Immature natural killer cell (primary cell): ENCODE results near the gene PKIB. TPM values are rescaled to one million over a fixed set of nuclear protein-coding genes. Genes with fewer than 3 reads are reported as not detected.
"Not testable (repeated sequence)": the region's sequence is repeated elsewhere in the genome, so short reads cannot be mapped to it uniquely, and the experiment has no call there.

Experiments used
- DNase-seq, 3 donors: peaks; one replicate each; pipeline ENCODE4 v3.0.0; 2022; ENCODE audit warnings: mixed read lengths in 1 of 3
- H3K27ac Mint-ChIP-seq, 6 donors: one replicate each; pipeline ENCODE4 v1.8.0; 2020; ENCODE audit warnings: mixed read lengths in 6 of 6, mild to moderate bottlenecking in 5 of 6, inconsistent platforms in 4 of 6, moderate library complexity in 3 of 6
- H3K27me3 Mint-ChIP-seq, 3 donors: one replicate each; pipeline ENCODE4 v1.8.0; 2020 to 2021; ENCODE audit warnings: low read depth in 3 of 3, mild to moderate bottlenecking in 3 of 3, mixed read lengths in 3 of 3, moderate library complexity in 3 of 3, inconsistent platforms in 1 of 3
- H3K36me3 Mint-ChIP-seq, 3 donors: one replicate each; pipeline ENCODE4 v1.8.0; 2020; ENCODE audit warnings: mixed read lengths in 3 of 3, inconsistent platforms in 2 of 3, mild to moderate bottlenecking in 2 of 3
- H3K4me1 Mint-ChIP-seq, 2 donors: one replicate each; pipeline ENCODE4 v1.8.0; 2020; ENCODE audit warnings: inconsistent platforms in 2 of 2, mild to moderate bottlenecking in 2 of 2, mixed read lengths in 2 of 2, moderate library complexity in 1 of 2
- H3K4me3 Mint-ChIP-seq, 5 donors: one replicate each; pipeline ENCODE4 v1.8.0; 2020; ENCODE audit warnings: mild to moderate bottlenecking in 5 of 5, mixed read lengths in 5 of 5, inconsistent platforms in 3 of 5, moderate library complexity in 3 of 5
- H3K9me3 Mint-ChIP-seq, 6 donors: one replicate each; pipeline ENCODE4 v1.8.0; 2020; ENCODE audit warnings: mild to moderate bottlenecking in 6 of 6, mixed read lengths in 6 of 6, inconsistent platforms in 4 of 6, moderate library complexity in 3 of 6
- polyA plus RNA-seq, 3 donors: library from polyadenylated mRNA; unstranded; fragments of 300-500 nt; fragmentation: Illumina TruSeq; gene quantifications; one replicate each; pipeline ENCODE4 v1.2.3, GENCODE V29; 2021

Gene PKIB
- polyA plus RNA-seq, 3 donors from 2014 or later = 2.1 to 5.0 TPM; not detected in 1

DNA sequence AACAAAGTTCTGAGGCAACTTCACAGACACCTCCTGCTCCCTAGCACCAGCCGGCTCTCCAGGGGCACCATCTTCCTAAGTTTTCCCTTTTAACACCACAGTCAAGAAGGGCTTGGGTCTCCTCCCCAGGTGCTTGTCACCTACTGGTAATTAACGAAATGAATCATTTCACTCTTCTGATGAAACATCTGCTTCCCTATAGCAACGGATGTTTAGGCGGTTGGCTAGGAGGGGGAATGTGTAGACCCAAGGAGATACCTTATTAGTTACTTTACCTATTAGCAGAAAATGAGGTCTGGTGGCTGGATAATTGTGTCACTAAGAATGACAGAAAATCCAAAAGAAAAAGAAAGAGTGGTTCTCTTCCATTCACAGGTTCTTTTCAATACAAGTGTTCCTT is 123.1 kb downstream of the PKIB start:
- Mint-ChIP-seq H3K36me3 (no peaks in the 10 kb centered on the region), H3K4me3 (no peak overlapping the region), H3K4me1 (no peaks in the 10 kb centered on the region), H3K27me3 (peaks cover 0 to 7% (median 2%) of the 10 kb centered on the region in 3 donors), H3K9me3 (no peaks in the 10 kb centered on the region), H3K27ac (no peak overlapping the region)
- no peak for DNase-seq

DNA sequence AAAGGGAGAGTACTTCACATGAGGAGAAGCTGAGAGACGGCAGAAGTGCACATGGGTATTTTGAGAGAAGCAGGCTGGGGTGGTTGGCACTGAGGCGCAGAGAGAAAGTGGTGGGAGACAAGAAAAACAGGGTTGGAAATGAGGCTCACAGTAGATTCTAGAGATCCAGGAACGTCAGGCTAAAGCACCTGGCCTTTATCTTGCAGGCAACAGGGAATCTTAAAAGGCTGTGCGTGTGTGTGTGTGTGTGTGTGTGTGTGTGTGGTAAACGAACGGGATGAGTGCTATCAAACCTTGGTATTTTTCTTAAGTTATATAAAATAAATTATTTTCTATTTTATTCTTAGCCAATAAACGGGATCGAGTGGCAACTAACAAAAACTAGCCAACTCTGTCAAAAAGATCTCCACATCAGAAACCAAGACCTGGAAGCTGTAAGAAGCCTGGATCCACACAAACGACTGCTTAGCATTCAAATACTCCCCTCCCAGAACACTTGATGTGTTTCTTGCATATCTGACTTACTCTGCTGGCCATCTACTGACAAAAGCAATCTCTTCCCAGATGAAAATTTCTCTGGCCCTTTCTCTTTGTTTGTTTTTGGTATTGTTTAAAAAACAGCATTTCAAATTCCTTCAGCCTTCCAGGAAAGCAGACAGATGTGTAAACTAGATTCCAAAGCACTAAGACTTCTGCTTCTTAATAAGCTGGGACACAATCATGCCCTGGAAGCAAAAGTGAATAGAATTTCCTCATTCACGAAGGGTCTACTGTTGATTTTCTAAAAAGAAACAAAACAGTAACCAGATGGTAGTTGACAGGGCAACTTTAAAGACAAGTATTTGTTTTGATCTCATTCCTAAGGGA is 124.6 kb downstream of the PKIB start:
- no peak for DNase-seq
- Mint-ChIP-seq H3K27ac (no peak overlapping the region), H3K4me1 (no peaks in the 10 kb centered on the region), H3K4me3 (no peak overlapping the region), H3K9me3 (no peaks in the 10 kb centered on the region), H3K27me3 (peaks cover 0 to 7% (median 2%) of the 10 kb centered on the region in 3 donors), H3K36me3 (no peaks in the 10 kb centered on the region)

- H3K36me3 Mint-ChIP-seq = no peaks in the 10 kb centered on the region
- peaks cover 0 to 7% (median 2%) of the 10 kb centered on the region in 3 donors for H3K27me3 Mint-ChIP-seq
- no peaks in the 10 kb centered on the region for H3K4me1 Mint-ChIP-seq
- no peaks in the 10 kb centered on the region for H3K9me3 Mint-ChIP-seq
- DNase-seq = no peak
- H3K27ac Mint-ChIP-seq = no peak overlapping the region
- no peak overlapping the region for H3K4me3 Mint-ChIP-seq
Measured at GRCh38 chr6:122735582-122735981, 125.4 kb downstream of the PKIB start.

GRCh38 chr6:122736163-122736562 is 126.0 kb downstream of the PKIB start:
- DNase-seq = no peak
- no peak overlapping the region for H3K27ac Mint-ChIP-seq
- H3K4me3 Mint-ChIP-seq = no peak overlapping the region
- H3K9me3 Mint-ChIP-seq = no peaks in the 10 kb centered on the region
- no peaks in the 10 kb centered on the region for H3K4me1 Mint-ChIP-seq
- peaks cover 0 to 7% (median 2%) of the 10 kb centered on the region in 3 donors for H3K27me3 Mint-ChIP-seq
- no peaks in the 10 kb centered on the region for H3K36me3 Mint-ChIP-seq

- Mint-ChIP-seq H3K9me3 (no peaks in the 10 kb centered on the region), H3K27me3 (peaks cover 0 to 7% (median 2%) of the 10 kb centered on the region in 3 donors), H3K36me3 (no peaks in the 10 kb centered on the region), H3K27ac (no peak overlapping the region), H3K4me3 (no peak overlapping the region), H3K4me1 (no peaks in the 10 kb centered on the region)
- no peak for DNase-seq
Measured at GRCh38 chr6:122736616-122737015, 126.4 kb downstream of the PKIB start.

DNA sequence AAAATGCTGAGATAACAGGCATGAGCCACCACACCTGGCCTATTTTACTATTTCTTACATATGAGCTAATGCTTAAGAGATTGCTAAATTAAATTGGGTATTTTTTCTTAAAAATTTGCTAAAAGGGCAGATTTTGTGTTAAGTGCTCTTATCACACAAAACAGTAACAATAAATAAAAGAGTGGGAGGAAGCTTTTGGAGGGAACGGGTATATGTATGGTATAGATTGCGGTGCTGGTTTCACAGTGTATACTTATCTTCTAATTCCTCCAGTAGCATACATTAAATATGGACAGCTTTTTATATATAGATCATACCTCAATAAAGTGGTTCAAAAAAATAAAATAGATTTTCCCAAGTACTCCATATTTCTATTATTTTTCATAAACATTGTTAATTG is 129.9 kb downstream of the PKIB start:
- DNase-seq = no peak
- no peaks in the 10 kb centered on the region for H3K36me3 Mint-ChIP-seq

GRCh38 chr6:122740936-122741335 is 130.7 kb downstream of the PKIB start:
- H3K9me3 Mint-ChIP-seq = peaks cover 0 to 1% (median 0%) of the 10 kb centered on the region in 6 donors
- no peaks in the 10 kb centered on the region for H3K4me1 Mint-ChIP-seq
- H3K36me3 Mint-ChIP-seq = no peaks in the 10 kb centered on the region
- H3K27ac Mint-ChIP-seq = no peak overlapping the region
- H3K27me3 Mint-ChIP-seq = no peaks in the 10 kb centered on the region
- H3K4me3 Mint-ChIP-seq = no peak overlapping the region
- DNase-seq = no peak

More for the DNA sequence above, 129.9 kb downstream of the PKIB start:
- no peaks in the 10 kb centered on the region for H3K4me1 Mint-ChIP-seq
- peaks cover 0 to 1% (median 0%) of the 10 kb centered on the region in 6 donors for H3K9me3 Mint-ChIP-seq
- no peak overlapping the region for H3K4me3 Mint-ChIP-seq
- H3K27me3 Mint-ChIP-seq = peaks cover 0 to 2% (median 0%) of the 10 kb centered on the region in 3 donors
- H3K27ac Mint-ChIP-seq = no peak overlapping the region

- H3K4me1 Mint-ChIP-seq = peaks cover 12 to 14% of the 10 kb centered on the region in 2 donors
- DNase-seq, H3K27ac Mint-ChIP-seq, H3K27me3 Mint-ChIP-seq, H3K36me3 Mint-ChIP-seq, H3K9me3 Mint-ChIP-seq, H3K4me3 Mint-ChIP-seq: not testable (repeated sequence)
Measured at GRCh38 chr6:122744247-122744646, 134.0 kb downstream of the PKIB start.

DNA sequence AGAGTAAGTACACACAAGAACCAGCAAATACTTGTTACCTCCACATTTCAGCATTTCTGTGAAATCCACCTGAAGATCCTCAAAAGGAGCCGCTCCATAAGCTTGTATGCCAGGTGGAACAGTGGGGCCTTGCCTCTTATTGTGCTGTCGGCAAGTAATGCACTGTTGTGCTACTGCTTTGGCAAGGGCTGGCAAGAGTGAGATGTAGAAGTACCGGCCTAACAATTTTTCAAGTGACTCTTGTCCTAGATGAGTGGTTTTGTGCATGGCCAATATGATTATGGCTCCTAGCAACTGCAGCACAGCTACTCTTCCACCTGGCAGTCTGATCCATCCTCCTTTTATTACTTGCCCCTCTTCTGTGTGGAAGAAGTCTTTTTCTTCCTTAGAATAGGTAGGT is 134.7 kb downstream of the PKIB start:
- H3K27ac Mint-ChIP-seq, H3K4me3 Mint-ChIP-seq, DNase-seq, H3K36me3 Mint-ChIP-seq, H3K9me3 Mint-ChIP-seq, H3K27me3 Mint-ChIP-seq: not testable (repeated sequence)
- H3K4me1 Mint-ChIP-seq = peaks cover 14% of the 10 kb centered on the region in 2 donors

DNA sequence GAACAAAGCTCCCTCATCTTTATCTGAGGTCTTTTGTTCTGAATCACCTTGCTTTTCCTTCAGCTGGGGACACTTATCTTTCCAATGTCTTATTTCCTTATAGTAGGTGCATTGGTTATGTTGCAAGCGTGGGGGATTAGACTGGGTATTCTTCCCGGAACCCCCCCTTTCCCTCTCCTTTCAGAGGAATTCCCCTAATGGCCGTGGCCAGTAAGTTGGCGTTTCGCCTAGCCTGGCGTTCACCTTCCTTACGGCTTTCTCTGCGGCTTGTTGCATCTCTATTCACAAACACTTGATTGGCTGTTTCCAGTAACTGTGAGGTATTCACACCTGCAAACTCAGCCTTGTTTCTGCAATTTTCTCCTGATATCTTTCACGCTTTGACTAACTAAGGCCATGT is 136.5 kb downstream of the PKIB start:
- H3K36me3 Mint-ChIP-seq = no peaks in the 10 kb centered on the region
- no peak overlapping the region for H3K4me3 Mint-ChIP-seq
- H3K4me1 Mint-ChIP-seq = peaks cover 25 to 30% of the 10 kb centered on the region in 2 donors
- H3K9me3 Mint-ChIP-seq = peaks cover 0 to 1% (median 0%) of the 10 kb centered on the region in 6 donors
- H3K27ac Mint-ChIP-seq = no peak overlapping the region
- H3K27me3 Mint-ChIP-seq = no peaks in the 10 kb centered on the region
- DNase-seq = no peak

DNA sequence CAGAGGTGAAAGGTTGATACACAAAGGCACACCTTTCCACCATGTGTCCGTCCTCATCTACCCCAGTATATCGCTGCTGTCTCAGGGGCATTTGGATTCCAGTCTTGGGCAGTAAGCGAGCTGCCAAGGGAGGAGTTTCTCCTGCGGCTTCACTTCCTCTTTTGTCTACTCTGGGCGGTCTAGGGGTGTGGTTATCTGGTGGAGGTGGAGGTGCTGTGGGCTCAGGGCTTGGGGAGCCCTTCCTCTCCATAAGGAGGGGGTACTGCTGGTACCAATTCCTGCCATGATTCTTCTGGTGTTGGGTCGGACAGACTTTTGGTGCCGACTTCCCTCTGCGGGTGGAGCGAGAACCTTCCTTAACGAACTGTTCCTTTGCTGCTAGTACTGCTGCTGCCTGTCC is 137.4 kb downstream of the PKIB start:
- H3K27me3 Mint-ChIP-seq = no peaks in the 10 kb centered on the region
- peak overlapping the region in 1 of 5 donors; percentile 22 for H3K4me3 Mint-ChIP-seq

DNA sequence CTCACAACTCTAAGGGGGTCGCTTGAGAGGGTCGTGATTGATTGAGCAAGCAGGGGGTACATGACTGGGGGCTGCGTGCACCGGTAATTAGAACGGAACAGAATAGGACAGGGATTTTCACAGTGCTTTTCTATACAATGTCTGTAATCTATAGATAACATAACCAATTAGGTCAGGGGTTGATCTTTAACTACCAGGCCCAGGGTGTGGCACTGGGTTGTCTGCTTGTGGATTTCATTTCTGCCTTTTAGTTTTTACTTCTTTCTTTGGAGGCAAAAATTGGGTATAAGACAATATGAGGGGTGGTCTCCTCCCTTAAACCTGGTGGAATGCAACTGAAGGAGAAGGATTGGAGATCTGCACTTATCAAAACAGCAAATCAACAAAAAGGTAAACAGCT is 138.7 kb downstream of the PKIB start:
- H3K27ac Mint-ChIP-seq = peak overlapping the region in 1 of 6 donors; percentile 41

More for the DNA sequence above, 137.4 kb downstream of the PKIB start:
- Mint-ChIP-seq H3K9me3 (peaks cover 0 to 1% (median 0%) of the 10 kb centered on the region in 6 donors), H3K4me1 (peaks cover 33 to 39% of the 10 kb centered on the region in 2 donors), H3K27ac (peak overlapping the region in 2 of 6 donors; percentile 20 to 30), H3K36me3 (no peaks in the 10 kb centered on the region)
- DNase-seq = no peak

DNA sequence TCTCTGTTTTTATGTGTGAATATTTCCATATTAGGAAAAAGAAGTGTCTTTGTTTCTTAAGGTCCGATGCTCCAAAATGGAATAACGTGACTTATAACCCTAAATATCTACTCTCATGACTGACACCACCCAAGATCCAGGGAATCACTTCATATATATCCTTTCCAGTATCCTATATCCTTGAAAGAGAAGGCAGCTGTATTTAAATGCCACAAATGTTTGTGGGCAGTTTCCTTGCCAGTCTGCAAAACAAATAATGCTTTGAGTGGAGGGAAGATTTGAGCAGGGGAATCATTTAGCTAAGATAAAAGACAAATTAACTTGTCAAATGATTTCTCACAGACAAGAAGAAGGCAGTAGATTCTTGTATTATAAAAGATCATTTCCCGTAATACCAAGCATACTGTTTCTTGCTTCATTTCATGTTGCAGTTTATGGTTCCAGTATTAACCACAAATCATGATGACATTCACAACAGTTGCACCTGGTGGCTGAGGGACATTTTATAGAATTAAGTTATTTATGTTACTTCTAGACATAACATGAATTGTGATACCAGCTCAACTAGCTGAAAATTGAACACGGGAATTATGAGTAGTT is 139.3 kb downstream of the PKIB start:
- peaks cover 0 to 1% (median 0%) of the 10 kb centered on the region in 6 donors for H3K9me3 Mint-ChIP-seq
- no peaks in the 10 kb centered on the region for H3K27me3 Mint-ChIP-seq
- H3K4me3 Mint-ChIP-seq = no peak overlapping the region
- no peak overlapping the region for H3K27ac Mint-ChIP-seq
- no peaks in the 10 kb centered on the region for H3K36me3 Mint-ChIP-seq
- peaks cover 35 to 41% of the 10 kb centered on the region in 2 donors for H3K4me1 Mint-ChIP-seq
- no peak for DNase-seq

More for the DNA sequence above, 138.7 kb downstream of the PKIB start:
- H3K4me1 Mint-ChIP-seq = peaks cover 35 to 41% of the 10 kb centered on the region in 2 donors
- H3K36me3 Mint-ChIP-seq, DNase-seq, H3K4me3 Mint-ChIP-seq, H3K9me3 Mint-ChIP-seq, H3K27me3 Mint-ChIP-seq: not testable (repeated sequence)

DNA sequence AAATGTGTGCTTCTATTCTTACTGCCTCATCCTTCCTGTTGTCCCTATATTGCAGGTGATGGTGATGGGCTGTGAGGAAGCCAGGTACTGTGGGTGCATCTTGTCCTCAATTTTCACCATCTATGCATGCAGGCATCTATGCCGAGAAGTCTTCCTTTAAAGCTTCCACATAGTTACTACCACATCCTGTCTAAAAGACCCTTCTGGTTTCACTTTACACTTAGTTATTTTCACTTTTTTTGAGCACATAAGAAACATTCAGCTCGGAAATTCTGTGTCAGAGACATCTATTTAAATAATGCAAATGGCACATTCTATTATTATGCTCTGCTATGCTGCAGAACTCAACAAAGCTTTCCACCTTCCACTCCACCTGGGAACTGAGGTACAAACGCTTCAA is 141.1 kb downstream of the PKIB start:
- Mint-ChIP-seq H3K27me3 (peaks cover 0 to 1% (median 0%) of the 10 kb centered on the region in 3 donors), H3K4me1 (peaks cover 39 to 41% of the 10 kb centered on the region in 2 donors), H3K27ac (peak overlapping the region; percentile 73 to 91 (median 82)), H3K36me3 (no peaks in the 10 kb centered on the region), H3K4me3 (peak overlapping the region; percentile 66 to 81 (median 78)), H3K9me3 (no peaks in the 10 kb centered on the region)
- DNase-seq = peak; percentile 13 to 26 (median 24)
